T-helper 1 cell treated with Interleukin-12 subunit alpha and Interleukin-12 subunit beta and Interleukin-4 antibody, amounts not matched to agents 30 ng/mL and 1 ng/mL, for 36 hours (primary cell): ENCODE data around the gene NUFIP1. TPM values are rescaled to one million over a fixed set of nuclear protein-coding genes. Genes with fewer than 3 reads are reported as not detected.
"Not testable (repeated sequence)": the region's sequence is repeated elsewhere in the genome, so short reads cannot be mapped to it uniquely, and the experiment has no call there.

ENCODE experiments used
- intact Hi-C: fragments of 100-400 bp; cut with micrococcal nuclease; formaldehyde crosslinking; loops from one replicate; pipeline ENCODE4 v1.15.1; 2024
- total RNA-seq: library from RNA; stranded (reverse); gene quantifications from 2 replicates; pipeline ENCODE4 v1.2.3, GENCODE V29; 2022

NUFIP1 gene
- 6.4 and 6.5 TPM in 2 replicates for total RNA-seq

- intact Hi-C loops = loop anchor here (1.0 to 5.0 kb wide), 12 partner anchors 16 to 1193 kb away; partner anchors contain the start of genes COG3, GTF2F2, LCP1 and TPT1
These were observed at the start of gene NUFIP1, which contains the start of gene GPALPP1 for GRCh38 chr13:44989071-44989889. NUFIP1 (minus strand) TSS chr13:44989471; CDS start chr13:44989436, 35 bp downstream. GPALPP1 (plus strand) TSS chr13:44989538; CDS start chr13:44989655, 117 bp downstream.

- intact Hi-C loops = no loop called here
These were observed 46.9 kb upstream of the NUFIP1 start for GRCh38 chr13:45036206-45036605.

- intact Hi-C loops = no loop called here
These were observed 45.1 kb upstream of the NUFIP1 start for GRCh38 chr13:45034342-45034741.

- intact Hi-C loops = no loop called here
These were observed 35.6 kb upstream of the NUFIP1 start for GRCh38 chr13:45024847-45025246.

- intact Hi-C loops = no loop called here
These were observed 32.0 kb upstream of the NUFIP1 start for GRCh38 chr13:45021250-45021649.

GRCh38 chr13:45019981-45020380 is 30.7 kb upstream of the NUFIP1 start:
- intact Hi-C loops = not testable (repeated sequence)

GRCh38 chr13:45016792-45017425 is 27.6 kb upstream of the NUFIP1 start:
- intact Hi-C loops = no loop called here

GRCh38 chr13:45015300-45015699 is 26.0 kb upstream of the NUFIP1 start:
- intact Hi-C loops = no loop called here

- intact Hi-C loops = no loop called here
These were observed 21.9 kb upstream of the NUFIP1 start for GRCh38 chr13:45011198-45011597.

GRCh38 chr13:45007823-45008222 is 18.6 kb upstream of the NUFIP1 start:
- intact Hi-C loops = no loop called here

- intact Hi-C loops = no loop called here
These were observed 18.0 kb upstream of the NUFIP1 start for GRCh38 chr13:45007225-45007624.

- intact Hi-C loops = no loop called here
These were observed 14.8 kb upstream of the NUFIP1 start for GRCh38 chr13:45004096-45004495.

GRCh38 chr13:45003417-45003816 is 14.1 kb upstream of the NUFIP1 start:
- intact Hi-C loops = no loop called here

GRCh38 chr13:44989941-44990340 is 670 bp upstream of the NUFIP1 start:
- intact Hi-C loops = loop anchor here (1.0 to 10.0 kb wide), 14 partner anchors 17 to 1192 kb away; partner anchors contain the start of genes COG3, GTF2F2, LCP1 and TPT1

- intact Hi-C loops = no loop called here
These were observed 10.9 kb downstream of the NUFIP1 start for GRCh38 chr13:44978328-44978727.

GRCh38 chr13:44976949-44977583 is 12.2 kb downstream of the NUFIP1 start:
- intact Hi-C loops = no loop called here

- intact Hi-C loops = no loop called here
These were observed 13.1 kb downstream of the NUFIP1 start for GRCh38 chr13:44976196-44976595.

GRCh38 chr13:44974056-44974793 is 15.0 kb downstream of the NUFIP1 start:
- intact Hi-C loops = loop anchor here (5.0 kb wide), 1 partner anchor 397 kb away; the partner anchor contains the start of gene TSC22D1

GRCh38 chr13:44972956-44973581 is 16.2 kb downstream of the NUFIP1 start:
- intact Hi-C loops = loop anchor here (1.0 to 5.0 kb wide), 3 partner anchors 16 to 396 kb away; partner anchors contain the start of genes GPALPP1, NUFIP1 and TSC22D1
